GM21825 (cell line): ENCODE measurements around the gene TGM2.

Source experiments
- ATAC-seq: cut with Tn5 transposase; IDR thresholded peaks from one replicate; pipeline ENCODE4 v1.9.1; 2021; ENCODE audit warnings: mild to moderate bottlenecking, moderate library complexity; ENCODE audit not compliant: unreplicated experiment

TGM2 gene

DNA sequence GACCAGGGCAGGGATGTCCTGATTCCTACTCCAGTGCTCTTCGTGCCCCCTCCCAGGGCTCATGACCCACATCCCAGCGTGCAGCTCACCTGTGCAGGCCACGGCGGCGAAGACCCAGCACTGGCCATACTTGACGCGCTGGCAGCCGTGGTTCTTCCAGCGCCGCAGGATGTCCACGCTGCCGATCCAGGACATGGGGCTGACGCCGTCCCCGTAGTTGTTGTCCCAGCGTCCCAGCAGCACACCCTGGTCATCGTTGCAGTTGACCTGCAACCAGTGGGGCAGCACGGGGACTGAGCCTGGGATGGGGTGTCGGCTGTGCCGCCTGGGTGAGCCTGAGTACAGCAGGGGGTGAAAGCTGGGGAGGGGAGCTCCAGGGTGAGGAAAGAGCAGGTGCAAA lies 18.4 kb downstream of the TGM2 start:
- ATAC-seq = no peak

DNA sequence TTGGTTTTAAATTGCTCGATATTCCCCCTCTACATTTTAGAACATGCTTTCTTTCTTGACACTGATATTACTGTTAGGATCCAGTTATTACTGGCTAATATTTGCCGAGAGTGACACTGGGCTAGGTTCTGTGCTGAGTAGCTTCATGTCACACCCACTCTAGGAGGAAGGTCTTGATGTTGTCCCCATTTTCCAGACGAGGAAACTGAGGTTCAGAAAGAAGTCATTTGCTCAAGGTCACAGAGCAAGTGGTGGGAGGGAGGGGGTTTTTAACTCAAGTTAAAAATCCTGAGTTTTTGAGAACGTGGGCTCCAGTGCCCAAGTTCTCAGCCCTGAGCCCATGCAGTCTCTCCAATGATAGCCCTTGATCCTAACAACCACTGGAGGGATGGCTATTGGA lies 18.9 kb downstream of the TGM2 start:
- ATAC-seq = no peak

DNA sequence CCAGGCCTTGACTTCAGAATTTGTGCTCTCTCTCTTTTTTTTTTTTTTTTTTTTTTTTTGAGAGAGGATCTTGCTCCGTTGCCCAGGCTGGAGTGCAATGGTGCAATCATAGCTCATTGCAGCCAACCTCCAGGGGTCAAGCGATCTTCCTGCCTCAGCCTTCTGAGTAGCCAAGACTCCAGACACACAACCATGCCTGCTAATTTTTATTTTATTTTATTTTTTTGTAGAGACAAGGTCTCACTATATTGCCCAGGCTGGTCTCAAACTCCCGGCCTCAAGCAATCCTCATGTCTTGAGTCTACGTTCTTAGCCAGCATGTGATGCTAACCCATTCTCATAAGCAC lies 19.4 kb downstream of the TGM2 start:
- ATAC-seq = no peak

DNA sequence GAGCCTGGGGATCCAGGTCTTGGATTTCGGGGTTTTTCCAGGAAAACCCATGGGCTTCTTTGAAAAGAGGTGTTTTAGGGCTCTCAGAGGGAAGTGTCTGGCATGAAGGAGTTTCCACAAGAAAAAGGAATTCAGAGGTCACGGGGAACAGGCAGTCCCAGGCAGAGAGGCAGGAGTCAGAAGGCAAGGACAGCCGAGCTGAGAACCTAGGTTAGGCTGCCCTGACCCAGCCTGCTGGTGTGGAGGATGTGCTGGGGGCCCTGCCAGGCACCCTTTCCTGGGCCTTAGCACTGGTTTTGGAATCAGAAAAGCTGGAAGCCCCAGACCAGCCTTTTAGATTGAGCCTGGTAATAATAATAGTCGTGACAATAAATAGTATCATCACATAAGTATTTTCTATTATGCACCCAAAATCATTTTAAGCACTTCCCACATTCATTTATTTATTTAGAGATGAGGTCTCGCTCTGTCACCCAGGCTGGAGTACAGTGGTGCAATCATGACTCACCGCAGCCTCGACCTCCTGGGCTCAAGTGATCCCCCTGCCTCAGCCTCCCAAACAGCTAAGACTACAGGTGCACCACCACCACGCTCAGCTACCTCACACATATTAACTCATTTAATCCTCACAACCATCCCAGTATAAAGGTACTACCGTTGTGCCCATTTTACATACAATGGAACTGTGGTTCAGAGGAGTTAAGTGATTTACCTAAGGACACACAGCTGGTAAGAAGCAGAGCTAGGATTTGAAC lies 19.9 kb downstream of the TGM2 start:
- ATAC-seq = no peak

DNA sequence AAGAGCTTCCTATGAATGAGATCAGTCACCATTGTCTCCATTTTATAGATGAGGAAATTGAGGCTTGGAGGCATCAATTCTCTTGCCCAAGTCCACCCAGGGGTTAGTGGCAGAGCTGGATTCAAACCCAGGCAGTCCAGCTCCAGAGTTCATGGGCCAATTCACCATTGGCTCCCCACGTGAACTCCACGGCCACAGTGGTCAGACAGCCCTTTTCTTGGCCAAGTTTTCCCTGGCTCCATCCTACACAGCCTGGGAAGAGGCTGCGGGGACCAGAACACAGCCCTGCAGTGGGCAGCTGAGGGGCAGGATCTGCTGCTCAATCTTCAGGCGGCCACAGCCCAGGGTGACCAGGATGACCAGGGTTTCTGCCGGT lies 20.5 kb downstream of the TGM2 start:
- no peak for ATAC-seq

DNA sequence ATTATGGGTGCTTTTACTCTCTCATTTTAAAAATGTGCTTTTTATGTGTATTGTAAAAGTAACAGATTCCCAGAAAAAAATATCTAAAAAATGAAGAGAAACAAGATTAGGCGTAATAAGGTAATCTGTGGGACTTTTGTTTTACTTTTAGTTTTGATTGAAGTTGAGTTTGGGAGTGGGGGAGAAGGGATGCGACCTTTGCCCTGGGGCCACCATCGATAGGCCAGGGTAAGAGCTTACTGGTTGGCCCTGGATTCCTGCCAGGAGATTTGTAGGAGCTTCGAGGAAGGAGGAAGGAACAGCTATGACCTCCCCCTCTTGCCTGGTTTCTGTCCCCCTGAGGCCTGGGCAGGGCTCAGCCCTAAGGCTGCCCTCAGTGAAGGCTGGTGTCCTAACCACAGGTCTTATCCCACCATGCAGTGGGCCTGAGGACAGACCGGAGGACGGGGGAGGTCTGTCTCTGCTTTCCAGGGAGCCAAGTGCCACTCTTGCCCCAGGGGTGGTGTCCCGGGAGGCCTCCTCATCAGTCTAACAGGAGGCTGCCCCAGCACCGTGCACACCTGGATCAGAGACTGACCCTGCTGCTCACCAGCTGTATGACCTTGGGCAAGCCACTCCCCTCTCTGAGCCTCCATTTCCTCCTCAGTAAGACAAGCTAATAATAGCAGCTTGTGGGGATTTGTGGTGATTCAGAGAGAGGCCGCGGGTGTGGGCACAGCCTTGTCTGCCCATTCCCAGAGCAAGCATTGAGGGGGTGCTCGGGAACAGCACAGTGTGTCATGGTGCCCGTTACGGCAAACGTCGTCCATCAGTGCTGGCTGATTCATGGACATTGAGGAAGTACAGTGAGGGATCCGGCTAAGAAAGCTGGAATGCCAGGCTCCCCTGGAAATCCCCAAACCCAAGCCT lies 21.2 kb downstream of the TGM2 start:
- no peak for ATAC-seq

DNA sequence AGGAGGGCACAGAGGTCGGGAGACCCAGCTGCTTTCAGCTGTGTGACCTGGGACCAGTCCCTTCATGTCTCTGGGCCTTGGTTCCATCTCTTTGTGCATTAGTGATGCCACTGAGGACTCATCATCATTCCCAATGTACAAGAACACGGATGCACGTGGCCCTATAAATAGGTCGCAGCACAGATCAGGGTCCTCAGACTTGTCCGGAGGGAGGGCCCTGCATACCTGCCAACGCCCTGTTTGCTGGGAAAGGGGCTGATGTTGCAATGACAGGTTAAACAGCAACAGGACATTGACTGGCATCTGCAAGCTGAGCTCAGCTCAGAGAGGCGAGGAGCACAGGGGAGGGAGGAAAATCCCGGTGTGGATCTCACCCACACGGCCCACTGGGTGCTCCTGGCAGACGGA lies 21.8 kb downstream of the TGM2 start:
- no peak for ATAC-seq

DNA sequence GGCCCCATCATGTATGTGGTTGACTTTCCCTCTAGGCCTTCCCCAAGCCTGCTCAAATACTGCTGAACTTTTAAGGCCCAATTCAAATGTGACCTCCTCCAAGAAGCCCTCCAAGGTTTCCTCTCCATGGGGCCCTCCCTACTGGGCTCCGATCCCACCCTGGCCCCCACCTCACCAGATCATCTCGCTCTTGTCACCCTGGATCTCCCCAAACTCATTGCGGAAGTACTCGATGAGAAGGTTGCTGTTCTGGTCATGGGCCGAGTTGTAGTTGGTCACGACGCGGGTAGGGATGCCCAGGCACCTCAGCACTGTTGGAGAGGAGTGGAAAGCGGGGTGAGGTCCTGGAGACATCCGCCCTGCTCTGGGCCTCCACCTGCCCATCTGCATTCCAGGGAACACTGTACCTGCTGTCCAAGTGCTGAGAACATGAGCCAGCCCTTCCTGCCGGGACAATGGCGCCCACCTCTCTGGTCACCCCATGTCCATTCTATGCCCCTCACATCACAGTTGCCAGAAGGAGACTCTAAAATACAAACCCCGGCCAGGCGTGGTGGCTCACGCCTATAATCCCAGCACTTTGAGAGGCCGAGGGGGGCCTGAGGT lies 23.1 kb downstream of the TGM2 start:
- ATAC-seq = no peak

DNA sequence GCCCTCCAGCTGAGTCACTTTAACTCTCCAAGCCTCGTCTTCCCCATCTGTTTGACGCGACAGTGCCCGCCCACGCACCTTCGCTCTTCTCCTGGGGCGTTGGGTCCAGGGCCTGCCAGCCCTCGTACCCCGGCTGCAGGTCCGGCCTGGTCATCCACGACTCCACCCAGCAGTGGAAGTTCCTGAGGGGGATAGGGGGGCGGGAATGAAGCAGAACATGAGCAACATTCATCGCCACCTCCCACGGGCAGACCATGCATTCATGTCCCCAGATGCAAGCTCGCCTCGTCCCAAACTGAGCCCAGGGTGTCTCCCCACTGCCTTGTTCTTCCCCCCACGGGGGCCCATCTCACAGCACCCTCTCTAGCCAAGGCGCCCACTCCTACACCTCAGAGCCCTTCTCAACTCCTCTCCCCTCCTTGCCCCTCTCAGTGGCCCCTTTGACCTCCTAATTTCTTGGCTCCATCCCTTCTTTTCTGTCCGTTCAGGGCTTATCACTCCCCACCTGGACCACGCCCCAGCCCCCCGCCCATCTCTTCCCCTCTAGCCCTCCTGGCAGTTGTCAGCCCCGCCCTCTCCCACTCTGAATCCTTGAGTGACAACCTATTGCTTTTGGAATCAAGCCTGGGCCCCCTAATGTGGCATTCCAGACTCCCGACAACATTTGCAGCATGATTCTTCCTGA lies 23.7 kb downstream of the TGM2 start:
- no peak for ATAC-seq

DNA sequence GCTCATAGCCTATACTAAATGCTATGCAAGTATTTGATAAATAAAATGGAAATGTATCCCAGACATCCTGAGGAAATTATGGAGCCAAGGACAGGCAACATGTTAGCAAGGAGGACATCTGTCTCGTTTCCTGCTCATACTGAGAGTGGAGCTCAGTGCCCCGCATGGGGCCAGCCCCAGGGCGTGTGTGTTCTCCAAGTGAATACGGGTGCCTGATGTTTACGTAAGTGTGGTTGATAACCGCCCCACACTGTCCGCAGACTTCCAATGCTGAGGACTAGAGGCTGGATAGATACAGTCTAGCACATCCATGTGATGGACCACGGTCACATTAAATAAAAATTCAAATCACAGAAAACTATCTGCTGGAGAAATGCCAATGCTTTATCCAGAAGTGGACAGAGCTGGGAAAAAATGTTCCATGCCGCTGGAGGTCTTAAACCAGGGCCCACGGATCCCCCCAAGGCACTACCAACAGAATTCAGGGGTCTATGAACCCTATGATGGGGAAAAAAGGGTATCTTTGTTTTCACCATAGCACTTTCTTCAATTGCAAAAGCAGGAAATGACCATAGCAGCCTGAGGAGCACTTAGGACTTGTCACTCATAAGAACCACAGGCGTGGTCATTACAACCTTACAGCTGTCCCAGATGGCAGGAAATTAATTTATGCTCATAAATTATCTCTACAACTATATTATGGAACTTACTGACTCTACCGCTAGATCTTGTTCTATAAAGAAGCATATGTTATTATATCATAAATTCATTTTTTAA lies 24.9 kb downstream of the TGM2 start:
- no peak for ATAC-seq

DNA sequence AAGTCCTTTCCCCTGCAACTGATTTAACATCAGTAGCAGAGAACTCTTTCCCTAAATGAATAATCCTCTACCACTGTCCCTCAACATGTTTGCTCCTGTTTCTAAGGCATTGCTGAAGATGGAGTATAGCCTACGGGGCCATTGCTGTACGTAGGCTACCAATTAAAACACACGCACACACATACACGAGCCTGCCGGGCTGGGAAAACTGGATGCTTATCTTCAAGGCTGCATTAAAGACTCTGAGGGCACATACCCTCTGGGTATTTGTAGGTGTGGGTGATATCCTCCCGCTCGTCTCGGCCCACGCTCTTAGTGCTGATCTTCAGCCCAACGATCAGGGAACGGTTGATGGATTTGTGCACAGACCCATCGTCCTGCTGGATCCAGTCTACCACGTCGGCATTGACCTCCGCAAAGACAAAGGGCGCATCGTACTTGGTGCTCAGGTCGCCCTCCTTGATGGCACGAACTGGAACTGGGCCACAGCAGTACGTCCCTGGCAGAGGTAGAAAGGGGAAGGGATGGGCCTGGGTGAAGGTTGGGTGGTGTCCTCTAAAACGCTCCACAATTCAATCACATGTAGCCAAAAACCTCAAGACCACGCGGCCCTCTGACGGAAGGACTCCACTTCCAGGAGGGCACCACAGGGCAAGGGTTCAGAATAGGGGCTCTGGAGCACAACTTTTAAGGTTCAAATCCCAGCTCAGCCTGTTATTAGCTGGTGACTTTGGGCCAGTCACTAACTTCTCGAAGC lies 25.7 kb downstream of the TGM2 start:
- ATAC-seq = no peak

DNA sequence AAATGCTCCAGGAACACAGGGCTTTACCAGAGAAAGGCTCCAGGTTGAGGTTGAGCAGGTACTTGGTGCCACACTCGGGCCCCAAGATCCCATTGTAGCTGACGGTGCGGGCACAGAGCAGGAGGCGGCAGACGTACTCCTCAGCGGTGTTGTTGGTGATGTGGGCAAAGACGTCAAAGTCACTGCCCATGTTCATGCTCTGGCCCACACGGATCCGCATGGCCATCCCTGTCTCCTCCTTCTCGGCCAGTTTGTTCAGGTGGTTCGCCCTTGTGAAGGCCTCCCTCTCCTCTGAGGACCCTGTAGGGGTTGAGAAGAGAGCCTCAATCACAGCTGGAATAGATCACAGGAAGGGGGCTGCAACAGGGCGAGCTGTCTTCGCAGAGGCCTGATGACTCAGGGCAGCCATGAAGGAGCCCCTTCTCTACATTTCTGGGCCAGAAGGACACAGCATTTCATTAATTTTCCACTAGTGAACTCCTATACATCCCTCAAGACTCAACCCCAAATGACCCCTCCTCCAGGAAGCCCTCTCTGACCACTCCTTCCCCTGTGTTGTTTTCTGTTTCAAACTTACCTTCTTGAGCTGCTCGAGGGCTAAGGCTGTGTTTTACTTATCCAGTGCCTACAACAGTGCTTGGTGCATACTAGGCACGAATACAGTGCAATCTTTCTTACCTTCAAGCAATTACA lies 26.8 kb downstream of the TGM2 start:
- no peak for ATAC-seq

DNA sequence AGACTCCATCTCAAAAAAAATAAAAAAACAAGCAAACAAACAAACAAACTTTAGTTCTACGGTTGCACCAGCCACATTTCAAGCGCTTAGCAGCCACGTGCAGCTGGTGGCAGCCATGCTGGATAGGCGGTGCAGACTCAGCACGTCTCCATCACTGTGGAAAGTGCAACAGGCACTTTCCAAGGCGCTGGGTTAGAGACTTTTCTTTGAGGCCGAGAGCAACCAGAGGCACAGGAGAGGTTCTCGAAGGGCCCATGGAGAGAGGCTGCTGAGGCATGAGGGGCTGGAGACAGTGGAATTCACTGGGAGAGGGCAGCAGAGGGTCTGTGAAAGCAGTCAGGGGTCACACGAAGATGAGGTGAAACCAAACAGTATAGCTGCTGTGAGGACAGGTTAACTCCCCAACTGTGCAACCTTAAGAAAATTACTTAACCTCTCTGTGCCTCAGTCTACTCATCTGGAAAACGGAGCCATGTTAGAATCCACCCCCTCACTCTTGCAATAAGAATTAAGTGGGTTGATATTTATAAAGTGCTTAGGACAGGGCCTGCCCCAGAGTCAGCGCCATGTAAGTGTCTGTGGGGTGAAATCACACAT lies 27.5 kb downstream of the TGM2 start:
- no peak for ATAC-seq

DNA sequence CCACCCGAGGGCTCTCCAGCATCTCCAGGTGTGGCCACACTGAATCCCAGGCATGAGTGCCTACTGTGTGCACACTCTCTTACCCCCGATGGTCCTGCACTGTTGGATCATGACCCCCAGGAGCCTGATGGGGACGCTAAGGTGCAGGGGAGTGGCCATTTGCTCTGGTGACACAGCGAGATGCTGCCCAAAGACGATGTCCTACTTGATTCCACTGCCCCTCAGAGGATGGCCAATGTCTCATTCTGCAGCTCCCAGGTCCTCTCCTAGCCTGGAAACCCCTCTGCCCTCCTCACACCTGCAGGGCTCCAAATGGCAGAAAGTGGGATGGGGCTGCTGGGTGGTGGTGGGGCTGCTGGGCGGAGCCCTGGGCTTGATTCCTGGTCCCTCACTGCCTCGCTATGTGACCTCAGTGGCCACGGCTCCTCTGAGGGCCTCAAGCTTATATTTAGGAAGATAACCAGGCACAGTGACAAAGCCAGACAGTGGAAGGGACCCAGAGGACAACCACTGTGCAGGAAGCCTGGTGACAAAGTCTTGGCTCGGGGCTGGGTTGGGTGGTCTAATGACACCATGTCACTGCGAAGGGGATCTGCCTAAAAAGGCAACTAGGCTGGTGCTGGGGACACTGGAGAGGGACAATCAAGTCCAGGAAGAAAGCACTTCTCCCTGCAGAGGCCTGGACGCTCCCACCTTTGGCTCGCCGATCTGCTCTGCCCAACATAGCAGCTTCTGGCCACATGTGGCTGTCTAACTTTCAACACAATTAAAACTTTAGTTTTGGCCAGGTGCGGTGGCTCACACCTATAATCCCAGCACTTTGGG lies 28.4 kb downstream of the TGM2 start:
- no peak for ATAC-seq

DNA sequence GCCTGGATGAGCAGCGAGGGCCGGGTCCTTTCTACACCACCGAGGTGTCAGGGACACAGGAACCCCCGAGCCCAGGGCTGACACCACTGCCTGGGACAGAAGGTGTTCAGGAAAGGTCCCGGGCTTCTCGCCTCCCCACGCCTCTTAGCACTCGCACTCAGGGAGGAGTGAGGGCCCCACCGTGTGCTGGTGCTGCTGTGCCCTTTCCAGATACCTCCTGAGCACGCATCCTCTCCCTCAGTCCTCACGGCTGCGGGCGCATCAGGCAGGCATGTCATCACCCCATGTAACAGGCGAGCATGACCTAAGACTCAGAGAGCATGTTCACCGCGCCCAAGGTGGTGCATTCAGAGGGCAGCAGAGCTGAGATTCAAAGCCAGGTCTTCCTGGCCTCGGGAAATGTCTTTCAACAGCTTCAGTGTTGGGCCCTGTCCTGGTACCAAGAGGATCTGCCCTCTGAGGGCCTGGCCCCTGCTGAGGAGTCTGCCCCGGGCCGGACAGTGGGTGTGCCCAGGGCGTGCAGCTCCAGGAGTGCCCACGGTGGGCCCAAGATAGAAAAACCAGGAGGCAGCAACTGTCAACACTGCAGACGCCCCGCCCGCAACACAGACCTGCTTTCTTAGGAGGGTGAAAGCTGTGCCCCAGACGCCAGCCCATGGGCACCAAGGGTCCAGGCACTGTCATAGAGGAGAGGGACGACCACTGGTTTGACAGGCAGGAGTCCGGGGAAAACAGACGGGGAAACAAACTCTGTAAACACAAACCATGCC lies 29.2 kb downstream of the TGM2 start:
- ATAC-seq = no peak

DNA sequence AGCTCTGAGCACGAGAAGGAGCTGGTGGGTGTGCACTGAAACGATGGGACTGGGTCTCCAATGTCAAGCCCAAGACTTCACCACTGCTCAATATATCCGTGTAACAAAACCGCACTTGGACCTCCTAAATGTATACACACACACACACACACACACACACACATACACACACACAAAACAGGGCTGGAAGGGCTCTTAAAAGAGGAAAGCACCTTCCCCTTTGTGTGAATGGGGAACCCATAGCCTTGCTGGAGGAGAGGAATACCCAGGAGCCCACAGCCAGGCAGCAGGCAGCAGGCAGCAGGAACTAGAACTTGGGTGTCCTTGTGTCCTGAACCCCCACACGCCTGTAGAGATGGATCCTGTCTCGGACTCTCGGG lies 29.8 kb downstream of the TGM2 start:
- ATAC-seq = no peak
